Gastroesophageal sphincter (tissue), 3 donors: ENCODE data around the gene PRR13.

Experiments used
- CTCF ChIP-seq, 4 experiments: fragments of 200-600 bp in 2 of 4; fragments of 450-650 bp in 2 of 4; sonication (generic) in 1 of 4; IDR thresholded peaks; one replicate each; pipeline ENCODE4 v1.5.1; 2017 to 2019; ENCODE audit warnings: antibody characterized with exemption in 4 of 4, mild to moderate bottlenecking in 2 of 4, moderate library complexity in 2 of 4
- POLR2A ChIP-seq, 2 donors: fragments of 450-650 bp; IDR thresholded peaks; one replicate each; pipeline ENCODE4 v1.6.1; 2017; ENCODE audit warnings: antibody characterized with exemption in 2 of 2, mild to moderate bottlenecking in 2 of 2, moderate library complexity in 1 of 2

- no peak for TF ChIP-seq POLR2A (IDR thresholded peaks at IDR 0.05)
- TF ChIP-seq CTCF (IDR thresholded peaks at IDR 0.05) = no peak
Measured at GRCh38 chr12:53423597-53423996, 17.9 kb upstream of the PRR13 start, which contains the start of gene AMHR2.
